ENCODE data around the gene LUM.

GRCh38 chr12:91106283-91106682, 5.0 kb downstream of the LUM start:
- TF ChIP-seq CTCF (IDR thresholded peaks at IDR 0.05; ENCODE audit: low read depth, low read length, poor library complexity, severe bottlenecking), result no peak
- TF ChIP-seq EZH2phosphoT487 (IDR thresholded peaks at IDR 0.05; ENCODE audit: borderline replicate concordance, low read length), result no peak

Data from DOHH2 (cell line).